Natural killer cell (primary cell): ENCODE data around the gene RPS6KA1. TPM values are rescaled to one million over a fixed set of nuclear protein-coding genes. Genes with fewer than 3 reads are reported as not detected.

ENCODE experiments used
- ATAC-seq, 3 donors: fragments of 150-1000 bp in 2 of 3; fragments of 200-7000 bp in 1 of 3; cut with Tn5 transposase; 1 replicate in 1 of 3; 2 replicates in 2 of 3; pipeline ENCODE4 v1.10.0; 2021; ENCODE audit warnings: mild to moderate bottlenecking in 2 of 3, moderate library complexity in 2 of 3
- DNase-seq, 2 donors: peaks; one replicate each; pipeline versions ENCODE4 v3.0.0 to v3.0.0-alpha.2; 2013 to 2021; ENCODE audit warnings: mixed read lengths in 1 of 2
- H3K27ac ChIP-seq: one replicate; pipeline ENCODE4 v1.5.1; 2013; ENCODE audit warnings: mild to moderate bottlenecking, low read length
- H3K27me3 ChIP-seq: one replicate; pipeline ENCODE4 v1.6.1; 2013; ENCODE audit warnings: low read length; ENCODE audit not compliant: control insufficient read depth, insufficient read depth
- H3K36me3 ChIP-seq: one replicate; pipeline ENCODE4 v1.6.1; 2013; ENCODE audit warnings: low read length; ENCODE audit not compliant: control insufficient read depth, insufficient read depth
- H3K4me1 ChIP-seq: one replicate; pipeline ENCODE4 v1.6.1; 2013; ENCODE audit warnings: low read length; ENCODE audit not compliant: control insufficient read depth, insufficient read depth
- H3K4me3 ChIP-seq: one replicate; pipeline ENCODE4 v1.5.1; 2013; ENCODE audit warnings: low read length
- H3K9me3 ChIP-seq: one replicate; pipeline ENCODE4 v1.6.1; 2013; ENCODE audit warnings: low read length; ENCODE audit not compliant: control insufficient read depth, insufficient read depth
- H3K27ac Mint-ChIP-seq, 2 donors: one replicate each; pipeline ENCODE4 v1.8.0; 2022; ENCODE audit warnings: mild to moderate bottlenecking in 2 of 2, mixed read lengths in 2 of 2, moderate library complexity in 1 of 2
- H3K27me3 Mint-ChIP-seq, 2 donors: one replicate each; pipeline ENCODE4 v1.8.0; 2022; ENCODE audit warnings: low read depth in 2 of 2, mixed read lengths in 2 of 2
- H3K36me3 Mint-ChIP-seq: one replicate; pipeline ENCODE4 v1.8.0; 2022; ENCODE audit warnings: mixed read lengths
- H3K4me1 Mint-ChIP-seq, 2 donors: one replicate each; pipeline ENCODE4 v1.8.0; 2022; ENCODE audit warnings: mixed read lengths in 2 of 2
- H3K4me3 Mint-ChIP-seq: one replicate; pipeline ENCODE4 v1.8.0; 2022; ENCODE audit warnings: mild to moderate bottlenecking, moderate library complexity, mixed read lengths
- H3K9me3 Mint-ChIP-seq, 2 donors: one replicate each; pipeline ENCODE4 v1.8.0; 2022; ENCODE audit warnings: mixed read lengths in 2 of 2
- WGBS: methylation state at CpG from one replicate; pipeline ENCODE4 v1.1.7; 2013; ENCODE audit warnings: missing lambda C conversion rate; ENCODE audit not compliant: insufficient coverage; 5-methylcytosine and 5-hydroxymethylcytosine counted together
- intact Hi-C: fragments of 100-400 bp; cut with micrococcal nuclease; formaldehyde crosslinking; loops from one replicate; pipeline ENCODE4 v1.14.2; 2022
- total RNA-seq, 4 donors: library from RNA; stranded (reverse); fragments of 120-200 nt in 1 of 4; gene quantifications; one replicate each; pipeline versions ENCODE4 v1.2.3 to v1.2.4, GENCODE V29; 2013 to 2022
- TF ChIP-seq, protein P1 (sequence below): fragments of 200-600 bp; IDR thresholded peaks from one replicate; pipeline ENCODE4 v1.8.0; 2022; ENCODE audit warnings: antibody characterized with exemption

Gene RPS6KA1
- total RNA-seq, 3 donors from 2014 or later (not counting 1 experiment from before 2014, with no cell fraction given) = 191 to 226 (median 215) TPM

DNA sequence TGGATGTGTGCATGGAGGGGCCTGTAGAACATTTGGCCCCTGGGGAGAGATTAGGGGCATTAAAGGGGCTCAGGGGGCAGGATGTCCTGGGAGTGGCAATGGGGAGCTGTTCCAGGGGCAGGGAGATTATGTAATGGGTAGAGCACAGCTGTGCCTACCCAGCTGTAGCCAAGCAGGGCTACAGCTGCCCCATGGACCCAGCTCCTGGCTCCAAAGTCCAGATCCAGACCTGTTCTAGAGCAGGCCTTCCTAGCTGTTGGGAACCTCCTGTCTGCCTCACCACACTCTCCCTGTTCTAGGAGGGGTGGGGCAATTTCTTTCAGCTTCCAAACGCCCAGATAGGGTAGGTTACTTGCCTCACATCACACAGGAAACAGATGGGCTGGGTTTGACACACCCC, 5.6 kb downstream of the RPS6KA1 start:
- WGBS = no CpG with 5 or more reads among the region's 1 CpG
- peak overlapping the region; percentile 15 to 36 for H3K27ac Mint-ChIP-seq
- intact Hi-C loops = no loop called here
- no peak overlapping the region for H3K4me3 ChIP-seq
- TF ChIP-seq, protein P1, sequence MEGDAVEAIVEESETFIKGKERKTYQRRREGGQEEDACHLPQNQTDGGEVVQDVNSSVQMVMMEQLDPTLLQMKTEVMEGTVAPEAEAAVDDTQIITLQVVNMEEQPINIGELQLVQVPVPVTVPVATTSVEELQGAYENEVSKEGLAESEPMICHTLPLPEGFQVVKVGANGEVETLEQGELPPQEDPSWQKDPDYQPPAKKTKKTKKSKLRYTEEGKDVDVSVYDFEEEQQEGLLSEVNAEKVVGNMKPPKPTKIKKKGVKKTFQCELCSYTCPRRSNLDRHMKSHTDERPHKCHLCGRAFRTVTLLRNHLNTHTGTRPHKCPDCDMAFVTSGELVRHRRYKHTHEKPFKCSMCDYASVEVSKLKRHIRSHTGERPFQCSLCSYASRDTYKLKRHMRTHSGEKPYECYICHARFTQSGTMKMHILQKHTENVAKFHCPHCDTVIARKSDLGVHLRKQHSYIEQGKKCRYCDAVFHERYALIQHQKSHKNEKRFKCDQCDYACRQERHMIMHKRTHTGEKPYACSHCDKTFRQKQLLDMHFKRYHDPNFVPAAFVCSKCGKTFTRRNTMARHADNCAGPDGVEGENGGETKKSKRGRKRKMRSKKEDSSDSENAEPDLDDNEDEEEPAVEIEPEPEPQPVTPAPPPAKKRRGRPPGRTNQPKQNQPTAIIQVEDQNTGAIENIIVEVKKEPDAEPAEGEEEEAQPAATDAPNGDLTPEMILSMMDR = no peak
- H3K4me1 ChIP-seq = peaks cover 69% of the 10 kb centered on the region
- peaks cover 35 to 47% of the 10 kb centered on the region in 2 donors for H3K4me1 Mint-ChIP-seq
- ATAC-seq = no peak
- H3K36me3 ChIP-seq = no peaks in the 10 kb centered on the region
- no peak overlapping the region for H3K4me3 Mint-ChIP-seq
- no peaks in the 10 kb centered on the region for H3K27me3 ChIP-seq
- no peak overlapping the region for H3K27ac ChIP-seq
- no peaks in the 10 kb centered on the region for H3K36me3 Mint-ChIP-seq
- DNase-seq = no peak
- H3K9me3 ChIP-seq = no peaks in the 10 kb centered on the region
- H3K9me3 Mint-ChIP-seq = no peaks in the 10 kb centered on the region
- H3K27me3 Mint-ChIP-seq = no peaks in the 10 kb centered on the region

DNA sequence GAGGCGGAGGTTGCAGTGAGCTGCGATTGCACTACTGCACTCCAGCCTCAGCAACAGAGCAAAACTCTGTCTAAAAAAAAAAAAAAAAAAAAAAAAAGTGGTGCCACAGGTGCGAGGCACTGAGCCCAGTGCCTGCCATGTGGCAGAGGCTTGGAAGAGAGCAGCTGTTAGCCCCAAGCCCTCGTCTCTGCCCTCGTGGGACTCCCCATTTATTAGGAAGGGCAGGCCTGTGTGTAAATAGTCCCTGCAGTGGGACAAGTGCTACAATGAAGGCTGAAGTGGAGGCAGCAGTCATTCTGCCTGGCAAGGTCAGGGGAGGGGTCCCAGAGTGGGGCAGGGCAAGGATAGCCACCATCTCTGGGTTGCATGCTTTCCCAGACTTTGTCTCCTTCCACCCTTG, 6.5 kb downstream of the RPS6KA1 start:
- Histone ChIP-seq H3K27me3 (no peaks in the 10 kb centered on the region), H3K36me3 (no peaks in the 10 kb centered on the region), H3K4me3 (no peak overlapping the region), H3K4me1 (peaks cover 69% of the 10 kb centered on the region), H3K27ac (no peak overlapping the region), H3K9me3 (no peaks in the 10 kb centered on the region)
- DNase-seq = no peak
- no peak overlapping the region for H3K4me3 Mint-ChIP-seq
- intact Hi-C loops = no loop called here
- no peaks in the 10 kb centered on the region for H3K27me3 Mint-ChIP-seq
- no peak overlapping the region for H3K27ac Mint-ChIP-seq
- TF ChIP-seq, protein P1 = no peak
- ATAC-seq = no peak
- 74% methylated on average over 5 of the region's 5 CpGs for WGBS
- peaks cover 38 to 44% of the 10 kb centered on the region in 2 donors for H3K4me1 Mint-ChIP-seq
- no peaks in the 10 kb centered on the region for H3K9me3 Mint-ChIP-seq
- no peaks in the 10 kb centered on the region for H3K36me3 Mint-ChIP-seq

DNA sequence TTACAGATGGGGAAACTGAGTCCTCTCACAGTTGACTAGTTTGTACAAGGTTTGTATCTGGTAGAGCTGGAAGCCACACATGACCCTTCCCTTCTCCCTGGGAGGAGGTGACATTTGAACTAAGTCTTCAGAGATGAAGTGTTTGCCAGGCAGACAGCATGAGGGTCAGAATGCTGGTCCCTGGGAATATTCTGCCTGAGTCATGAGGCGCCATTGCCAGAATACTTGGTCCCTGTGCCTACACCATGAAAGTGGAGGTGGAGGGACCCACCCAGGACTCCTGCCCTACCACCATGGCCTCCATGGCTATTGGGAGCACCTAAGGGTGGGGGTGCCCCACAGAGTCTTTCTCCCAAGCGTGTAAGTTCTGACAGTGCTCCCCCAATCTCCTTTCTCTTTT, 7.0 kb downstream of the RPS6KA1 start:
- no peak for ATAC-seq
- no peak overlapping the region for H3K27ac ChIP-seq

More for the DNA sequence above, 7.0 kb downstream of the RPS6KA1 start:
- H3K9me3 ChIP-seq = no peaks in the 10 kb centered on the region
- no peaks in the 10 kb centered on the region for H3K36me3 ChIP-seq
- H3K4me3 Mint-ChIP-seq = no peak overlapping the region
- TF ChIP-seq, protein P1 = no peak
- intact Hi-C loops = no loop called here
- H3K27ac Mint-ChIP-seq = no peak overlapping the region
- no peaks in the 10 kb centered on the region for H3K27me3 ChIP-seq
- no peak for DNase-seq
- 97% methylated on average over 2 of the region's 2 CpGs for WGBS
- no peaks in the 10 kb centered on the region for H3K9me3 Mint-ChIP-seq
- H3K4me1 ChIP-seq = peaks cover 69% of the 10 kb centered on the region
- no peak overlapping the region for H3K4me3 ChIP-seq
- no peaks in the 10 kb centered on the region for H3K36me3 Mint-ChIP-seq
- no peaks in the 10 kb centered on the region for H3K27me3 Mint-ChIP-seq
- H3K4me1 Mint-ChIP-seq = peaks cover 40 to 45% of the 10 kb centered on the region in 2 donors
